K562 (cell line): Measurements from ENCODE around the gene POLD1. TPM values are rescaled to one million over a fixed set of nuclear protein-coding genes. Genes with fewer than 3 reads are reported as not detected.

ENCODE experiments used
- ATAC-seq: fragments of 200-7000 bp; cut with Tn5 transposase; 3 replicates; pipeline ENCODE4 v1.9.1; 2020; ENCODE audit warnings: moderate library complexity
- BruUV-seq: library from RNA; stranded (reverse); fragments of 400-500 nt; replicated peaks from 2 replicates; lab custom pipeline; 2021; lab: Mats Ljungman, UMichigan
- CTCF ChIA-PET: fragments of 300-600 bp; formaldehyde crosslinking; extraction: SDS; loops from one replicate; lab custom pipeline; 2021; ENCODE audit warnings: low intra/inter-chr PET ratio; lab: Yijun Ruan, JAX
- POLR2A ChIA-PET: fragments of 300-600, 350-650 bp; sonication (Branson Sonifier 250); formaldehyde crosslinking; extraction: SDS; loops from one replicate; lab custom pipeline; 2021; ENCODE audit warnings: antibody characterized with exemption, inconsistent platforms; lab: Yijun Ruan, JAX
- DNase-seq, 4 experiments: peaks; one replicate each; pipeline versions ENCODE4 v3.0.0 to v3.0.0-alpha.2; 2011 to 2018; ENCODE audit warnings: low spot score in 3 of 4, mixed read lengths in 3 of 4; ENCODE audit errors: extremely low read depth in 1 of 4
- FAIRE-seq: peaks from 2 replicates; lab custom pipeline; 2011; peaks lifted over from hg19 to GRCh38; lab: Jason Lieb, UNC
- H2AFZ ChIP-seq: 2 replicates; pipeline ENCODE4 v1.6.0; 2011; ENCODE audit warnings: low read depth, low read length, control low read depth, inconsistent platforms
- H3K27ac ChIP-seq: fragments of 200-600 bp; 3 replicates; pipeline ENCODE4 v1.8.0; 2011; ENCODE audit warnings: low read depth, mild to moderate bottlenecking, control low read depth, inconsistent platforms, low read length, moderate library complexity, mixed read lengths; ENCODE audit errors: extremely low read depth
- H3K27me3 ChIP-seq, 2 experiments: fragments of 300-600 bp in 1 of 2; 2 replicates in 1 of 2; 3 replicates in 1 of 2; pipeline versions ENCODE4 v1.6.0 to v1.8.0; 2011; ENCODE audit warnings: inconsistent platforms in 2 of 2, low read length in 2 of 2, mild to moderate bottlenecking in 1 of 2, mixed read lengths in 1 of 2, moderate library complexity in 1 of 2; ENCODE audit not compliant: control insufficient read depth in 2 of 2, insufficient read depth in 2 of 2
- H3K36me3 ChIP-seq: fragments of 300-600 bp; 3 replicates; pipeline ENCODE4 v1.8.0; 2011; ENCODE audit warnings: mild to moderate bottlenecking, low read length, inconsistent platforms; ENCODE audit not compliant: control insufficient read depth, insufficient read depth
- H3K4me1 ChIP-seq, 2 experiments: fragments of 200-600 bp in 1 of 2; replicated peaks in 1 of 2; 2 replicates in 1 of 2; 3 replicates in 1 of 2; pipeline versions ENCODE4 v1.5.1 to v1.8.0; 2011; ENCODE audit warnings: inconsistent platforms in 2 of 2, low read length in 2 of 2, mild to moderate bottlenecking in 1 of 2, mixed read lengths in 1 of 2, moderate library complexity in 1 of 2; ENCODE audit not compliant: control insufficient read depth in 2 of 2, insufficient read depth in 2 of 2
- H3K4me2 ChIP-seq: 2 replicates; pipeline ENCODE4 v1.6.1; 2011; ENCODE audit warnings: low read length, control low read depth, inconsistent platforms, mixed read lengths; ENCODE audit not compliant: insufficient read depth
- H3K4me3 ChIP-seq: fragments of 200-600 bp; sonication (generic), shearing (Covaris generic); 2 replicates; pipeline ENCODE4 v1.5.1; 2016; ENCODE audit warnings: control low read depth, inconsistent platforms
- H3K79me2 ChIP-seq: fragments of 200-600 bp; 3 replicates; pipeline ENCODE4 v1.8.0; 2011; ENCODE audit warnings: low read length, inconsistent platforms; ENCODE audit not compliant: control insufficient read depth, insufficient read depth
- H3K9ac ChIP-seq, 2 experiments: 2 replicates each; pipeline versions ENCODE4 v1.6.0 to v1.6.1; 2011; ENCODE audit warnings: low read depth in 2 of 2, low read length in 2 of 2, control low read depth in 1 of 2, inconsistent platforms in 1 of 2, mild to moderate bottlenecking in 1 of 2, mixed read lengths in 1 of 2; ENCODE audit not compliant: insufficient read depth in 1 of 2
- H3K9me1 ChIP-seq: one replicate; pipeline ENCODE4 v1.6.0; 2011; ENCODE audit warnings: inconsistent platforms, mild to moderate bottlenecking, low read length, moderate library complexity; ENCODE audit not compliant: control insufficient read depth, insufficient read depth
- H3K9me3 ChIP-seq: replicated peaks from 2 replicates; pipeline ENCODE4 v1.5.1; 2011; ENCODE audit warnings: low read depth, low read length, inconsistent platforms; ENCODE audit not compliant: control insufficient read depth, insufficient read depth
- H4K20me1 ChIP-seq: replicated peaks from 2 replicates; pipeline ENCODE4 v1.6.1; 2011; ENCODE audit warnings: low read length, inconsistent platforms, mixed read lengths; ENCODE audit not compliant: control insufficient read depth, insufficient read depth
- NR2C1 ChIP-seq, 2 experiments: fragments of 450-650 bp; IDR thresholded peaks; 2 replicates each; pipeline ENCODE4 v1.6.1; 2017; ENCODE audit warnings: mild to moderate bottlenecking in 2 of 2, antibody characterized with exemption in 1 of 2, inconsistent platforms in 1 of 2, missing compliant biosample characterization in 1 of 2, missing genetic modification characterization in 1 of 2
- SMAD1 ChIP-seq: fragments of 150-350 bp; IDR thresholded peaks from 2 replicates; pipeline ENCODE4 v1.6.1; 2014; ENCODE audit warnings: low read length, low read depth; ENCODE audit not compliant: partially characterized antibody
- TAF9B ChIP-seq: fragments of 450-650 bp; IDR thresholded peaks from 2 replicates; pipeline ENCODE4 v1.6.1; 2018; ENCODE audit warnings: mild to moderate bottlenecking; ENCODE audit not compliant: partially characterized antibody
- ZNF668 ChIP-seq: fragments of 250-450 bp; sonication (Bioruptor Pico); IDR thresholded peaks from 2 replicates; pipeline ENCODE4 v1.8.0; 2022; ENCODE audit warnings: mild to moderate bottlenecking, inconsistent platforms
- WGBS: fragments of 100-300 bp; shearing (Covaris generic); methylation state at CpG from one replicate; pipeline ENCODE4 v1.1.6; 2016; ENCODE audit warnings: low coverage, mixed read lengths; ENCODE audit not compliant: insufficient coverage; ENCODE audit errors: missing lambda C conversion rate; 5-methylcytosine and 5-hydroxymethylcytosine counted together
- in situ Hi-C: fragments of 300-500 bp; cut with MboI; formaldehyde crosslinking; loops from 4 replicates; pipeline ENCODE4 v1.15.0; 2018; ENCODE audit warnings: inconsistent platforms, mixed read lengths
- intact Hi-C: fragments of 100-400 bp; cut with micrococcal nuclease; formaldehyde crosslinking; loops from 2 replicates; pipeline ENCODE4 v1.14.2; 2022
- polyA plus RNA-seq, 8 experiments: library from polyadenylated mRNA; depleted of rRNA in 4 of 8; stranded (reverse) in 5 of 8; unstranded in 3 of 8; fragments of >200 nt; fragmentation: Nextera tagmentation in 2 of 8; fragmentation: Illumina TruSeq in 1 of 8; extraction: Ambion mirVana in 2 of 8; extraction: Trizol in 1 of 8; gene quantifications; 2 replicates each; pipeline versions ENCODE4 v1.2.1 to v1.2.3, GENCODE V29; 2011 to 2014; ENCODE audit warnings: inconsistent platforms in 1 of 8, missing spikeins in 1 of 8
- total RNA-seq, 7 experiments: library from RNA; depleted of rRNA in 6 of 7; stranded (reverse); fragments of >200 nt in 6 of 7; fragmentation: Illumina TruSeq in 2 of 7; extraction: Trizol in 2 of 7; gene quantifications; 2 replicates each; pipeline versions ENCODE4 v1.2.1 to v1.2.3, GENCODE V29; 2011 to 2021; ENCODE audit warnings: low replicate concordance in 1 of 7

Gene POLD1
- total and polyA plus RNA-seq, 9 of the 15 experiments (the other 6 are each of a cell fraction or from before 2014, with no cell fraction given): 1.3 to 312 (median 47.8) TPM

GRCh38 chr19:50398675-50399367 is 14.7 kb downstream of the POLD1 start:
- Histone ChIP-seq H3K36me3 (peaks cover 63% of the 10 kb centered on the region), H3K79me2 (peaks cover 33% of the 10 kb centered on the region), H3K9ac (0 out of 4 replicates have a peak overlapping the region, but pooled peaks of 1 of the 2 experiments have one; percentile 26), H3K27ac (no peak overlapping the region), H2AFZ (no peak overlapping the region), H3K4me3 (no peak overlapping the region), H3K27me3 (no peaks in the 10 kb centered on the region), H4K20me1 (0 out of 2 replicates have a peak, but pooled peaks cover 4% of the 10 kb centered on the region), H3K9me1 (no peaks in the 10 kb centered on the region), H3K4me1 (peaks cover 0 to 17% of the 10 kb centered on the region in 2 experiments; a peak in 2 of 5 replicates), H3K9me3 (no peaks in the 10 kb centered on the region), H3K4me2 (no peak overlapping the region)
- CTCF ChIA-PET: no interaction called here
- TF ChIP-seq SMAD1: no peak
- TF ChIP-seq NR2C1 (IDR thresholded peaks at IDR 0.05): no peak
- no peak for TF ChIP-seq NR2C1 (tag; IDR thresholded peaks at IDR 0.05)
- TF ChIP-seq TAF9B: no peak
- TF ChIP-seq ZNF668 (CRISPR knock-in tag): no peak
- in situ Hi-C loops: no loop called here
- no peak for ATAC-seq
- DNase-seq: no peak
- 87% methylated on average over 13 of the region's 13 CpGs for WGBS
- intact Hi-C loops: no loop called here
- no TSS peak for BruUV-seq
- FAIRE-seq: no peak
- POLR2A ChIA-PET: interaction anchor here (0.6 to 1.0 kb wide), 5 partner anchors 15 to 235 kb away, joined by 3 to 4 read pairs (median 3); partner anchors contain the start of gene POLD1
